Duodenal mucosa (tissue), 2 donors: ENCODE measurements around the gene ASTN2.
"Not testable (repeated sequence)": the region's sequence is repeated elsewhere in the genome, so short reads cannot be mapped to it uniquely, and the experiment has no call there.

Experiments used
- H3K27ac ChIP-seq: one replicate; pipeline ENCODE4 v1.7.0; 2013; ENCODE audit warnings: low read depth, low read length
- H3K27me3 ChIP-seq, 2 donors: one replicate each; pipeline ENCODE4 v1.7.0; 2013; ENCODE audit warnings: low read length in 2 of 2, control low read depth in 1 of 2; ENCODE audit not compliant: insufficient read depth in 2 of 2, control insufficient read depth in 1 of 2
- H3K36me3 ChIP-seq, 2 donors: one replicate each; pipeline ENCODE4 v1.7.0; 2013; ENCODE audit warnings: low read length in 2 of 2, control low read depth in 1 of 2; ENCODE audit not compliant: insufficient read depth in 2 of 2, control insufficient read depth in 1 of 2
- H3K4me1 ChIP-seq, 2 donors: one replicate each; pipeline ENCODE4 v1.7.0; 2013; ENCODE audit warnings: low read length in 2 of 2, control low read depth in 1 of 2; ENCODE audit not compliant: insufficient read depth in 2 of 2, control insufficient read depth in 1 of 2
- H3K4me3 ChIP-seq, 2 donors: one replicate each; pipeline ENCODE4 v1.7.0; 2013; ENCODE audit warnings: low read length in 2 of 2, low read depth in 1 of 2
- H3K9ac ChIP-seq, 2 donors: one replicate each; pipeline ENCODE4 v1.7.0; 2013; ENCODE audit warnings: low read length in 2 of 2, low read depth in 1 of 2
- H3K9me3 ChIP-seq, 2 donors: one replicate each; pipeline ENCODE4 v1.7.0; 2013; ENCODE audit warnings: low read length in 2 of 2, control low read depth in 1 of 2; ENCODE audit not compliant: control insufficient read depth in 1 of 2

Gene ASTN2

GRCh38 chr9:116838468-116838867 lies 576.4 kb downstream of the ASTN2 start:
- not testable (repeated sequence) for H3K9ac ChIP-seq, H3K27ac ChIP-seq, H3K27me3 ChIP-seq, H3K4me3 ChIP-seq, H3K9me3 ChIP-seq, H3K4me1 ChIP-seq, H3K36me3 ChIP-seq

- Histone ChIP-seq H3K9ac (no peak overlapping the region), H3K4me3 (no peak overlapping the region), H3K36me3 (no peaks in the 10 kb centered on the region), H3K27ac (no peak overlapping the region), H3K9me3 (no peaks in the 10 kb centered on the region), H3K4me1 (no peaks in the 10 kb centered on the region), H3K27me3 (peaks cover 0 to 3% of the 10 kb centered on the region in 2 donors)
These were observed 577.6 kb downstream of the ASTN2 start for GRCh38 chr9:116837018-116837989.

- not testable (repeated sequence) for H3K36me3 ChIP-seq, H3K4me1 ChIP-seq, H3K27ac ChIP-seq, H3K9me3 ChIP-seq, H3K27me3 ChIP-seq, H3K4me3 ChIP-seq, H3K9ac ChIP-seq
These were observed 584.5 kb downstream of the ASTN2 start for GRCh38 chr9:116830321-116830720.

GRCh38 chr9:116821633-116822229 lies 593.1 kb downstream of the ASTN2 start:
- H3K27ac ChIP-seq, result no peak overlapping the region
- H3K36me3 ChIP-seq, result no peaks in the 10 kb centered on the region
- no peaks in the 10 kb centered on the region for H3K4me1 ChIP-seq
- no peak overlapping the region for H3K4me3 ChIP-seq
- H3K27me3 ChIP-seq, result no peaks in the 10 kb centered on the region
- H3K9ac ChIP-seq, result no peak overlapping the region
- no peaks in the 10 kb centered on the region for H3K9me3 ChIP-seq

- Histone ChIP-seq H3K4me3 (no peak overlapping the region), H3K27ac (no peak overlapping the region)
These were observed 595.7 kb downstream of the ASTN2 start for GRCh38 chr9:116819116-116819515.

GRCh38 chr9:116817762-116818161 lies 597.1 kb downstream of the ASTN2 start:
- Histone ChIP-seq H3K4me3 (no peak overlapping the region), H3K27me3 (peaks cover 0 to 3% of the 10 kb centered on the region in 2 donors), H3K4me1 (no peaks in the 10 kb centered on the region)

More at GRCh38 chr9:116819116-116819515, 595.7 kb downstream of the ASTN2 start:
- Histone ChIP-seq H3K36me3 (no peaks in the 10 kb centered on the region), H3K9me3 (no peaks in the 10 kb centered on the region), H3K9ac (no peak overlapping the region), H3K4me1 (no peaks in the 10 kb centered on the region), H3K27me3 (no peaks in the 10 kb centered on the region)

GRCh38 chr9:116816484-116816883 lies 598.4 kb downstream of the ASTN2 start:
- H3K4me3 ChIP-seq, result no peak overlapping the region
- no peaks in the 10 kb centered on the region for H3K36me3 ChIP-seq
- no peaks in the 10 kb centered on the region for H3K4me1 ChIP-seq
- H3K27ac ChIP-seq, result no peak overlapping the region
- no peak overlapping the region for H3K9ac ChIP-seq
- peaks cover 0 to 3% of the 10 kb centered on the region in 2 donors for H3K27me3 ChIP-seq
- H3K9me3 ChIP-seq, result no peaks in the 10 kb centered on the region

More at GRCh38 chr9:116817762-116818161, 597.1 kb downstream of the ASTN2 start:
- no peak overlapping the region for H3K27ac ChIP-seq
- H3K36me3 ChIP-seq, result no peaks in the 10 kb centered on the region
- H3K9me3 ChIP-seq, result no peaks in the 10 kb centered on the region
- H3K9ac ChIP-seq, result no peak overlapping the region

GRCh38 chr9:116815835-116816234 lies 599.0 kb downstream of the ASTN2 start:
- Histone ChIP-seq H3K4me3 (no peak overlapping the region), H3K4me1 (no peaks in the 10 kb centered on the region), H3K9ac (no peak overlapping the region), H3K36me3 (no peaks in the 10 kb centered on the region), H3K27ac (no peak overlapping the region), H3K27me3 (peaks cover 0 to 3% of the 10 kb centered on the region in 2 donors), H3K9me3 (no peaks in the 10 kb centered on the region)

- H3K9ac ChIP-seq, result no peak overlapping the region
- H3K36me3 ChIP-seq, result no peaks in the 10 kb centered on the region
- H3K27ac ChIP-seq, result no peak overlapping the region
- H3K4me3 ChIP-seq, result no peak overlapping the region
- H3K27me3 ChIP-seq, result peaks cover 0 to 3% of the 10 kb centered on the region in 2 donors
- H3K4me1 ChIP-seq, result no peaks in the 10 kb centered on the region
- no peaks in the 10 kb centered on the region for H3K9me3 ChIP-seq
These were observed 601.9 kb downstream of the ASTN2 start for GRCh38 chr9:116813031-116813300.

- H3K36me3 ChIP-seq, result no peaks in the 10 kb centered on the region
- H3K9me3 ChIP-seq, result no peaks in the 10 kb centered on the region
- H3K9ac ChIP-seq, result no peak overlapping the region
- H3K4me1 ChIP-seq, result no peaks in the 10 kb centered on the region
- no peak overlapping the region for H3K27ac ChIP-seq
- peaks cover 0 to 3% of the 10 kb centered on the region in 2 donors for H3K27me3 ChIP-seq
- no peak overlapping the region for H3K4me3 ChIP-seq
These were observed 602.4 kb downstream of the ASTN2 start for GRCh38 chr9:116812231-116813030.
